Measurements from ENCODE around the gene SLC7A7.

GRCh38 chr14:22801716-22802115 is 13.5 kb downstream of the SLC7A7 start:
- no peak for TF ChIP-seq MXI1 (conservative IDR thresholded peaks at IDR 0.05; ENCODE audit: poor library complexity, severe bottlenecking)
- TF ChIP-seq SMC3 (conservative IDR thresholded peaks at IDR 0.05; ENCODE audit: poor library complexity), result no peak
- TF ChIP-seq EZH2 (IDR thresholded peaks at IDR 0.05; ENCODE audit: borderline replicate concordance, insufficient read depth, low read length, poor library complexity, severe bottlenecking), result no peak

Measured in neural cell (in vitro differentiated cells).